Measurements from ENCODE around the gene PARVG. TPM values are rescaled to one million over a fixed set of nuclear protein-coding genes. Genes with fewer than 3 reads are reported as not detected.

PARVG gene
- total and polyA plus RNA-seq, 2 experiments from 2014 or later: 0.33 TPM; not detected in 1

DNA sequence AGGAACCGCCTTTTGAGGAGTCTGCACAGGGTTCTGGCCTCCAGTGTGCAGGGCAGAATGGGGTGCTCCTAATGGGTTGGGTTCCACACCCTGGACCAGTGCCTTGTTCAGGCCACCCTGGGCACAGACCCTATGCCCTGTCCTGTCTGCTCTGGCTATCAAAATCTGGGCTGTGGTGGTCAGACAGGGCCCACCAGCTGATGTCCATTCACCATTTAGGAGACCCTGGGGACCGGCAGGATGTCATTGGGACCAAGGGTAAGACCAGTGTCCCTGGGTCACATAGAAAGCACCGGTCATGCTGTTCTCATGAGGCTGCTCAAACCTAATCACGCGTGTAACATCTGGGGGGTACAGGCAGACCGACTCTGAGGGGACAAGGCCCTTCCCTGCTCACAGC, 37.3 kb downstream of the PARVG start:
- Histone ChIP-seq H3K27me3 (no peaks in the 10 kb centered on the region), H3K4me1 (ENCODE audit: low read depth) (no peaks in the 10 kb centered on the region), H3K9me3 (ENCODE audit: low read depth) (no peaks in the 10 kb centered on the region), H3K36me3 (no peaks in the 10 kb centered on the region), H3K27ac (no peak overlapping the region), H3K4me3 (no peak overlapping the region)
- no peak for DNase-seq (ENCODE audit: low read depth in 1 of 2, low spot score in 1 of 2)
- TF ChIP-seq CTCF (IDR thresholded peaks at IDR 0.05; ENCODE audit: low read depth, low read length): no peak

- H3K4me3 ChIP-seq: no peak overlapping the region
- no peaks in the 10 kb centered on the region for H3K36me3 ChIP-seq
- no peak for DNase-seq (ENCODE audit: low read depth in 1 of 2, low spot score in 1 of 2)
- no peak for TF ChIP-seq CTCF (IDR thresholded peaks at IDR 0.05; ENCODE audit: low read depth, low read length)
- no peaks in the 10 kb centered on the region for H3K9me3 ChIP-seq (ENCODE audit: low read depth)
- H3K27me3 ChIP-seq: no peaks in the 10 kb centered on the region
- no peaks in the 10 kb centered on the region for H3K4me1 ChIP-seq (ENCODE audit: low read depth)
- no peak overlapping the region for H3K27ac ChIP-seq
Observed at GRCh38 chr22:44219101-44219870, 38.6 kb downstream of the PARVG start.

GRCh38 chr22:44220727-44221680, 40.3 kb downstream of the PARVG start:
- DNase-seq (ENCODE audit: low read depth in 1 of 2, low spot score in 1 of 2): no peak
- Histone ChIP-seq H3K27me3 (no peaks in the 10 kb centered on the region), H3K4me3 (no peak overlapping the region), H3K36me3 (no peaks in the 10 kb centered on the region), H3K4me1 (ENCODE audit: low read depth) (no peaks in the 10 kb centered on the region), H3K9me3 (ENCODE audit: low read depth) (no peaks in the 10 kb centered on the region), H3K27ac (no peak overlapping the region)
- TF ChIP-seq CTCF (IDR thresholded peaks at IDR 0.05; ENCODE audit: low read depth, low read length): no peak

GRCh38 chr22:44221710-44222475, 41.2 kb downstream of the PARVG start:
- DNase-seq (ENCODE audit: low read depth in 1 of 2, low spot score in 1 of 2): no peak
- Histone ChIP-seq H3K36me3 (no peaks in the 10 kb centered on the region), H3K9me3 (ENCODE audit: low read depth) (no peaks in the 10 kb centered on the region), H3K4me1 (ENCODE audit: low read depth) (no peaks in the 10 kb centered on the region), H3K4me3 (no peak overlapping the region), H3K27me3 (no peaks in the 10 kb centered on the region), H3K27ac (no peak overlapping the region)
- no peak for TF ChIP-seq CTCF (IDR thresholded peaks at IDR 0.05; ENCODE audit: low read depth, low read length)

GRCh38 chr22:44224166-44224565, 43.4 kb downstream of the PARVG start:
- DNase-seq (ENCODE audit: low read depth in 1 of 2, low spot score in 1 of 2): no peak
- no peak for TF ChIP-seq CTCF (IDR thresholded peaks at IDR 0.05; ENCODE audit: low read depth, low read length)
- H3K4me1 ChIP-seq (ENCODE audit: low read depth): no peaks in the 10 kb centered on the region
- no peak overlapping the region for H3K27ac ChIP-seq
- no peak overlapping the region for H3K4me3 ChIP-seq
- H3K27me3 ChIP-seq: no peaks in the 10 kb centered on the region
- no peaks in the 10 kb centered on the region for H3K36me3 ChIP-seq
- H3K9me3 ChIP-seq (ENCODE audit: low read depth): no peaks in the 10 kb centered on the region
